ENCODE data around the gene ZNF205. TPM values are rescaled to one million over a fixed set of nuclear protein-coding genes. Genes with fewer than 3 reads are reported as not detected.

Gene ZNF205
- total and polyA plus RNA-seq, 2 donors (not counting 1 experiment from before 2014, with no cell fraction given): 3.4 to 16.0 TPM

DNA sequence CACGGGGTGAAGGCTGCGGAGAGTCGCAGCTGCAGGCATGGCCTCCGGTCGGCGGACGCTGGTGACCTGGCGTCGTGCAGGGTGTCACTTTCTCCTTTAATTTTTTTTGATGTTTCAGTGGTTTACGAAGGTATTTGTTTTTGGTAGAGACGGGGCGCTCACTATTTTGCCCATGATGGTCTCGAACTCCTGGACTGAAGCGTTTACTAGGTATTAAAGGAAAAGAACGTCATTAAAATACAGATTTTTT, 39.6 kb downstream of the ZNF205 start:
- peak overlapping the region; percentile 30 for H3K9ac ChIP-seq (ENCODE audit: insufficient read depth, low read length)
- no peaks in the 10 kb centered on the region for H3K27me3 ChIP-seq (ENCODE audit: control insufficient read depth, insufficient read depth, low read length)
- no peaks in the 10 kb centered on the region for H3K9me3 ChIP-seq (ENCODE audit: control insufficient read depth, insufficient read depth, low read depth, low read length)
- TF ChIP-seq, protein P1, sequence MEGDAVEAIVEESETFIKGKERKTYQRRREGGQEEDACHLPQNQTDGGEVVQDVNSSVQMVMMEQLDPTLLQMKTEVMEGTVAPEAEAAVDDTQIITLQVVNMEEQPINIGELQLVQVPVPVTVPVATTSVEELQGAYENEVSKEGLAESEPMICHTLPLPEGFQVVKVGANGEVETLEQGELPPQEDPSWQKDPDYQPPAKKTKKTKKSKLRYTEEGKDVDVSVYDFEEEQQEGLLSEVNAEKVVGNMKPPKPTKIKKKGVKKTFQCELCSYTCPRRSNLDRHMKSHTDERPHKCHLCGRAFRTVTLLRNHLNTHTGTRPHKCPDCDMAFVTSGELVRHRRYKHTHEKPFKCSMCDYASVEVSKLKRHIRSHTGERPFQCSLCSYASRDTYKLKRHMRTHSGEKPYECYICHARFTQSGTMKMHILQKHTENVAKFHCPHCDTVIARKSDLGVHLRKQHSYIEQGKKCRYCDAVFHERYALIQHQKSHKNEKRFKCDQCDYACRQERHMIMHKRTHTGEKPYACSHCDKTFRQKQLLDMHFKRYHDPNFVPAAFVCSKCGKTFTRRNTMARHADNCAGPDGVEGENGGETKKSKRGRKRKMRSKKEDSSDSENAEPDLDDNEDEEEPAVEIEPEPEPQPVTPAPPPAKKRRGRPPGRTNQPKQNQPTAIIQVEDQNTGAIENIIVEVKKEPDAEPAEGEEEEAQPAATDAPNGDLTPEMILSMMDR (conservative IDR thresholded peaks at IDR 0.05 in 1 of 2, IDR thresholded peaks at IDR 0.05 in 1 of 2; ENCODE audit: low read depth in 1 of 2, low read length in 2 of 2): no peak
- TF ChIP-seq EZH2 (IDR thresholded peaks at IDR 0.05; ENCODE audit: low read length, missing control alignments): no peak
- H3K79me2 ChIP-seq (ENCODE audit: control insufficient read depth, insufficient read depth, low read length): no peaks in the 10 kb centered on the region
- peaks cover 2% of the 10 kb centered on the region for H3K4me1 ChIP-seq (ENCODE audit: control insufficient read depth, extremely low read depth, insufficient read depth, low read length)
- no peak for DNase-seq (ENCODE audit: low read depth in 2 of 2)
- peak overlapping the region; percentile 96 for H3K4me2 ChIP-seq (ENCODE audit: extremely low read depth, insufficient read depth, low read length)
- peak overlapping the region; percentile 64 to 79 (median 74) for H3K4me3 ChIP-seq (replicated peaks in 1 of 4; ENCODE audit: control extremely low read depth in 1 of 4, insufficient read depth in 1 of 4, low read depth in 3 of 4, low read length in 4 of 4)
- H4K20me1 ChIP-seq (ENCODE audit: control insufficient read depth, extremely low read depth, insufficient read depth, low read length): no peaks in the 10 kb centered on the region
- H3K27ac ChIP-seq (ENCODE audit: insufficient read depth, low read length): peak overlapping the region; percentile 44
- no peaks in the 10 kb centered on the region for H3K36me3 ChIP-seq (ENCODE audit: control insufficient read depth, insufficient read depth, low read length)
- peak overlapping the region; percentile 67 for H2AFZ ChIP-seq (ENCODE audit: low read length)

DNA sequence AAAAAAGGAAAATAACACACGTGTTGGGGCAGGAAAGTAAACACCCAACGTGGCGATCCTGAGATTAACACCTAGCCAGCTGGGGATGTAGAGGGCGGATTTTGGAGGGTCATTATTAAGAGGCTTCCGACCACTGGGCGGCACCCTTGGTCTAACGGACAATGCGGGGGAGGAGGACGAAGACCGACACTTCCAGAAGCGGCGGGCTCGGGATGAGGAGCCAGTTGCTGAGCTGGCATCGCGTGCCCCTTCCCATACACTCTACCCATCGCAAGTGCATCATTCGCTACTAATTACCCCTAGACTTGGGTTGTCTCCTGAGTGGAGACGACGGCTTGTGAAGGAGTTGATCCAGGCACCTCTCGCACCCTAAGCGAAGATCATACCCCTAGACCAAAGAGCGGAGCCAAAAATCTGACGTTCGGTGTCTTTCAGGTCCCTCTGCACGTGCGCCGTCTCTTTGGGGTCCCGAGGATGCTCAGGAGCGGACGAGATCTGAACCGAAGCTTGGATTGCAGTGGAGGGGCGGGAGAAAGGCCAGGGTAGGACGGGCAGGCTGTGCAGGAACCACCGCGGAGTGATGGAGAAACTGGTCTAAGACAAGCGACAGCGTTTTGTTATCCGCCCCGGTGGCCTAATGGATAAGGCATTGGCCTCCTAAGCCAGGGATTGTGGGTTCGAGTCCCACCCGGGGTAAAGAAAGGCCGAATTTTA, 40.0 kb downstream of the ZNF205 start:
- Histone ChIP-seq H3K79me2 (ENCODE audit: control insufficient read depth, insufficient read depth, low read length) (no peaks in the 10 kb centered on the region), H2AFZ (ENCODE audit: low read length) (peak overlapping the region; percentile 96), H3K27ac (ENCODE audit: insufficient read depth, low read length) (peak overlapping the region; percentile 44), H3K9ac (ENCODE audit: insufficient read depth, low read length) (no peak overlapping the region), H3K36me3 (ENCODE audit: control insufficient read depth, insufficient read depth, low read length) (no peaks in the 10 kb centered on the region), H4K20me1 (ENCODE audit: control insufficient read depth, extremely low read depth, insufficient read depth, low read length) (no peaks in the 10 kb centered on the region), H3K9me3 (ENCODE audit: control insufficient read depth, insufficient read depth, low read depth, low read length) (no peaks in the 10 kb centered on the region), H3K27me3 (ENCODE audit: control insufficient read depth, insufficient read depth, low read length) (no peaks in the 10 kb centered on the region), H3K4me1 (ENCODE audit: control insufficient read depth, extremely low read depth, insufficient read depth, low read length) (peaks cover 2% of the 10 kb centered on the region), H3K4me3 (replicated peaks in 1 of 4; ENCODE audit: control extremely low read depth in 1 of 4, insufficient read depth in 1 of 4, low read depth in 3 of 4, low read length in 4 of 4) (peak overlapping the region; percentile 64 to 79 (median 74)), H3K4me2 (ENCODE audit: extremely low read depth, insufficient read depth, low read length) (peak overlapping the region; percentile 96)
- DNase-seq (ENCODE audit: low read depth in 2 of 2): peak; percentile 86 to 92
- no peak for TF ChIP-seq EZH2 (IDR thresholded peaks at IDR 0.05; ENCODE audit: low read length, missing control alignments)
- TF ChIP-seq, protein P1 (conservative IDR thresholded peaks at IDR 0.05 in 1 of 2, IDR thresholded peaks at IDR 0.05 in 1 of 2; ENCODE audit: low read depth in 1 of 2, low read length in 2 of 2): peak; percentile 36 to 39

DNA sequence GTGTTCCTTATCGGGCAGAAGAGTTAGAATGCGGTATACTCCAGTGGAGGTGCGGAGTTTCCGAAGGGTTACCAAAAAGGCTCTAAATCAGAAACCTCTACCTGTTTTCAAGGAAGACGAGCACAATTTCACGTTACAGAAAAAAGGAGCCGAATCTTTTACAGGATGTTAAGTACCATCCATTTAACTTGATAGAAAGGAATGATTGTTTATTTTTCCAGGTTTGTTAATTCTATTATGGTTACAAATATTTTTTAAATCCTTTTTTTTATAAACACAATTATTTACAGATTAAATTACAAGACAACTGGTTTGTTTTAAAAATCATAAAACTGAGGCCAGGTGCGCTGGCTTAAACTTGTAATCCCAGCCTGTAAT, 40.6 kb downstream of the ZNF205 start:
- Histone ChIP-seq H3K9me3 (ENCODE audit: control insufficient read depth, insufficient read depth, low read depth, low read length) (no peaks in the 10 kb centered on the region), H3K4me2 (ENCODE audit: extremely low read depth, insufficient read depth, low read length) (no peak overlapping the region), H3K4me3 (replicated peaks in 1 of 4; ENCODE audit: control extremely low read depth in 1 of 4, insufficient read depth in 1 of 4, low read depth in 3 of 4, low read length in 4 of 4) (no peak overlapping the region), H3K79me2 (ENCODE audit: control insufficient read depth, insufficient read depth, low read length) (no peaks in the 10 kb centered on the region), H3K4me1 (ENCODE audit: control insufficient read depth, extremely low read depth, insufficient read depth, low read length) (peaks cover 4% of the 10 kb centered on the region), H3K27me3 (ENCODE audit: control insufficient read depth, insufficient read depth, low read length) (no peaks in the 10 kb centered on the region), H3K9ac (ENCODE audit: insufficient read depth, low read length) (no peak overlapping the region), H3K36me3 (ENCODE audit: control insufficient read depth, insufficient read depth, low read length) (no peaks in the 10 kb centered on the region), H4K20me1 (ENCODE audit: control insufficient read depth, extremely low read depth, insufficient read depth, low read length) (no peaks in the 10 kb centered on the region), H2AFZ (ENCODE audit: low read length) (no peak overlapping the region), H3K27ac (ENCODE audit: insufficient read depth, low read length) (no peak overlapping the region)
- no peak for TF ChIP-seq EZH2 (IDR thresholded peaks at IDR 0.05; ENCODE audit: low read length, missing control alignments)
- DNase-seq (ENCODE audit: low read depth in 2 of 2): no peak
